Loucy (cell line): ENCODE data around the gene VPS4B.

ENCODE experiments used
- H2AFZ ChIP-seq: fragments of 200-600 bp; sonication (generic); 2 replicates; pipeline ENCODE4 v1.6.0; 2016; ENCODE audit warnings: antibody characterized with exemption, mild to moderate bottlenecking, low read length, moderate library complexity
- H3F3A ChIP-seq: fragments of 200-600 bp; 2 replicates; pipeline ENCODE4 v1.6.0; 2016; ENCODE audit warnings: antibody characterized with exemption, low read depth, mild to moderate bottlenecking
- H3K27me3 ChIP-seq: fragments of 200-600 bp; sonication (generic); 2 replicates; pipeline ENCODE4 v1.6.1; 2014; ENCODE audit warnings: low read length, mild to moderate bottlenecking; ENCODE audit not compliant: insufficient read depth, poor library complexity, severe bottlenecking
- H3K36me3 ChIP-seq: fragments of 200-600 bp; sonication (generic); 2 replicates; pipeline ENCODE4 v1.6.1; 2016; ENCODE audit warnings: low read length; ENCODE audit not compliant: insufficient read depth
- H3K4me1 ChIP-seq: fragments of 200-600 bp; sonication (generic); 2 replicates; pipeline ENCODE4 v1.5.1; 2014; ENCODE audit warnings: low read length, mild to moderate bottlenecking; ENCODE audit not compliant: insufficient read depth, poor library complexity, severe bottlenecking
- H3K4me2 ChIP-seq: fragments of 200-600 bp; sonication (generic); 2 replicates; pipeline ENCODE4 v1.6.0; 2014; ENCODE audit warnings: antibody characterized with exemption, low read length, low read depth, mild to moderate bottlenecking; ENCODE audit not compliant: poor library complexity, severe bottlenecking
- H3K4me3 ChIP-seq: fragments of 200-600 bp; sonication (generic); 2 replicates; pipeline ENCODE4 v1.5.1; 2014; ENCODE audit warnings: low read length, mild to moderate bottlenecking, mixed read lengths; ENCODE audit not compliant: poor library complexity, severe bottlenecking
- H3K79me2 ChIP-seq: fragments of 200-600 bp; sonication (generic); 2 replicates; pipeline ENCODE4 v1.6.1; 2014; ENCODE audit warnings: low read length; ENCODE audit not compliant: insufficient read depth
- H3K9ac ChIP-seq: fragments of 200-600 bp; sonication (generic); 2 replicates; pipeline ENCODE4 v1.6.0; 2014; ENCODE audit warnings: mild to moderate bottlenecking, low read depth, low read length, moderate library complexity; ENCODE audit not compliant: poor library complexity, severe bottlenecking
- H3K9me2 ChIP-seq: fragments of 200-600 bp; sonication (generic); replicated peaks from 2 replicates; pipeline ENCODE4 v1.6.1; 2016; ENCODE audit warnings: low read depth, low read length, mixed read lengths
- H3K9me3 ChIP-seq: fragments of 200-600 bp; sonication (generic); 2 replicates; pipeline ENCODE4 v1.6.1; 2014; ENCODE audit warnings: mild to moderate bottlenecking, antibody characterized with exemption, low read length, low read depth; ENCODE audit not compliant: insufficient read depth
- H4K20me1 ChIP-seq: fragments of 200-600 bp; sonication (generic); 2 replicates; pipeline ENCODE4 v1.6.0; 2014; ENCODE audit warnings: antibody characterized with exemption, low read length, mild to moderate bottlenecking; ENCODE audit not compliant: insufficient read depth, poor library complexity, severe bottlenecking
- CTCF ChIP-seq: fragments of 200-600 bp; sonication (generic); conservative IDR thresholded peaks from 2 replicates; pipeline ENCODE4 v1.5.1; 2014; ENCODE audit warnings: mild to moderate bottlenecking, antibody characterized with exemption, low read length
- EZH2phosphoT487 ChIP-seq: fragments of 200-600 bp; IDR thresholded peaks from 2 replicates; pipeline ENCODE4 v1.6.1; 2018; ENCODE audit warnings: antibody characterized with exemption, mild to moderate bottlenecking, moderate library complexity, borderline replicate concordance

The VPS4B gene

GRCh38 chr18:63467699-63468098 is 45.4 kb upstream of the VPS4B start:
- Histone ChIP-seq H3K4me3 (no peak overlapping the region), H2AFZ (peak overlapping the region; percentile 66; the same call in 1 of the 2 replicates), H3K4me2 (no peak overlapping the region), H3F3A (no peaks in the 10 kb centered on the region), H4K20me1 (no peaks in the 10 kb centered on the region), H3K9ac (no peak overlapping the region), H3K9me3 (no peaks in the 10 kb centered on the region), H3K36me3 (no peaks in the 10 kb centered on the region), H3K27me3 (no peaks in the 10 kb centered on the region), H3K9me2 (no peaks in the 10 kb centered on the region), H3K4me1 (no peaks in the 10 kb centered on the region), H3K79me2 (no peaks in the 10 kb centered on the region)
- TF ChIP-seq EZH2phosphoT487 = no peak
- no peak for TF ChIP-seq CTCF

- no peaks in the 10 kb centered on the region for H3K4me1 ChIP-seq
- H3K4me3 ChIP-seq = no peak overlapping the region
- TF ChIP-seq EZH2phosphoT487 (no peak), CTCF (no peak)
- no peak overlapping the region for H3K9ac ChIP-seq
- no peaks in the 10 kb centered on the region for H4K20me1 ChIP-seq
- no peaks in the 10 kb centered on the region for H3K27me3 ChIP-seq
- H3K79me2 ChIP-seq = no peaks in the 10 kb centered on the region
- no peaks in the 10 kb centered on the region for H3K36me3 ChIP-seq
- H3F3A ChIP-seq = no peaks in the 10 kb centered on the region
- H3K4me2 ChIP-seq = no peak overlapping the region
- no peaks in the 10 kb centered on the region for H3K9me3 ChIP-seq
- H2AFZ ChIP-seq = no peak overlapping the region
- H3K9me2 ChIP-seq = no peaks in the 10 kb centered on the region
These were observed 42.8 kb upstream of the VPS4B start for GRCh38 chr18:63465059-63465458.

DNA sequence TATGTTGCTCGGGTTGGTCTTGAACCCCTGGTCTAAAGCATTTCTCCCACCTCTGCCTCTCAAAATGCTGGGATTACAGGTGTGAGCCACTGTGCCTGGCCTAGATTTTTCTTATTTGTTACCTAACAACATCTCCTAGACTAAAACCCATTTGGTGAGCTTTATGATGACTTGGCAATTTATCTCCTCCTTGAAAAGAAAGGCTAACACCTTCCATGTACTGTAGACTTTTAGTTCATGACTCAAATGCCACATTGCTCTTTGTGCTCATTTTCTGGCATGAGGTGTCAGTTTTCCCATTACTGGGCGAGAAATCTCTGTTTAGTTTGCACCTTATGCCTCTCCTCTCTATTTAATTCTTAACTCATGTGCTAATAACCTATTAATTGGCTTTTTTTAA is 42.2 kb upstream of the VPS4B start:
- no peaks in the 10 kb centered on the region for H3F3A ChIP-seq
- H3K9ac ChIP-seq = no peak overlapping the region
- no peaks in the 10 kb centered on the region for H3K9me2 ChIP-seq
- TF ChIP-seq EZH2phosphoT487 = no peak
- TF ChIP-seq CTCF = no peak
- no peak overlapping the region for H3K4me3 ChIP-seq
- no peaks in the 10 kb centered on the region for H3K4me1 ChIP-seq
- no peaks in the 10 kb centered on the region for H3K9me3 ChIP-seq
- H3K79me2 ChIP-seq = no peaks in the 10 kb centered on the region
- H4K20me1 ChIP-seq = no peaks in the 10 kb centered on the region
- H2AFZ ChIP-seq = no peak overlapping the region
- H3K27me3 ChIP-seq = no peaks in the 10 kb centered on the region
- no peaks in the 10 kb centered on the region for H3K36me3 ChIP-seq
- H3K4me2 ChIP-seq = no peak overlapping the region
